Pulmonary artery endothelial cell (primary cell): ENCODE results near the gene GOLGA6L9. TPM values are rescaled to one million over a fixed set of nuclear protein-coding genes. Genes with fewer than 3 reads are reported as not detected.
"Not testable (repeated sequence)": the region's sequence is repeated elsewhere in the genome, so short reads cannot be mapped to it uniquely, and the experiment has no call there.

Experiments used
- DNase-seq: peaks from one replicate; pipeline ENCODE4 v3.0.0-alpha.2; 2011; ENCODE audit warnings: low read depth, low spot score
- total RNA-seq: library from RNA; depleted of rRNA; stranded (reverse); fragments of >200 nt; gene quantifications from 2 replicates; pipeline ENCODE4 v1.2.3, GENCODE V29; 2014

GOLGA6L9 gene
- total RNA-seq, 1 donor from 2014 or later: 0.79 TPM

- DNase-seq: not testable (repeated sequence)
These were observed 38.6 kb downstream of the GOLGA6L9 start for GRCh38 chr15:82468205-82468604.

- not testable (repeated sequence) for DNase-seq
These were observed 39.8 kb downstream of the GOLGA6L9 start for GRCh38 chr15:82469381-82469780.

GRCh38 chr15:82472269-82472982 lies 42.8 kb downstream of the GOLGA6L9 start:
- not testable (repeated sequence) for DNase-seq

GRCh38 chr15:82474596-82475325 lies 45.1 kb downstream of the GOLGA6L9 start:
- DNase-seq: not testable (repeated sequence)

- not testable (repeated sequence) for DNase-seq
These were observed 45.8 kb downstream of the GOLGA6L9 start for GRCh38 chr15:82475345-82475967.

- DNase-seq: not testable (repeated sequence)
These were observed 47.2 kb downstream of the GOLGA6L9 start for GRCh38 chr15:82476697-82477342.

GRCh38 chr15:82477343-82478057 lies 47.9 kb downstream of the GOLGA6L9 start:
- not testable (repeated sequence) for DNase-seq

Other genes with a start within 250 kb of the GOLGA6L9 start
- 30.3 and 32.5 TPM in 2 replicates for gene EFL1, start 167.1 kb upstream of the GOLGA6L9 start, total RNA-seq
- gene SAXO2, start 167.0 kb upstream of the GOLGA6L9 start, total RNA-seq: 0.11 and 0.33 TPM in 2 replicates
- 0.20 and 0.92 TPM in 2 replicates for gene GOLGA6L10, start 80.3 kb upstream of the GOLGA6L9 start, total RNA-seq
- 1,725 and 2,039 TPM in 2 replicates for gene RPS17, start 110.6 kb downstream of the GOLGA6L9 start, total RNA-seq
- gene CPEB1, start 217.5 kb downstream of the GOLGA6L9 start, total RNA-seq: 0.07 TPM in 1 of 2 replicates, not detected in the other